GM12864 (cell line): Measurements from ENCODE around the gene DAPK2.
A peak's percentile ranks its signal among the peaks of the same experiment; 100 is the strongest.

Experiments
- DNase-seq: peaks from one replicate; pipeline ENCODE4 v3.0.0-alpha.2; 2011; ENCODE audit warnings: low read depth
- H3K4me3 ChIP-seq: 2 replicates; pipeline ENCODE4 v1.5.1; 2011; ENCODE audit warnings: mild to moderate bottlenecking, low read depth, low read length, control low read depth
- TF ChIP-seq, protein P1 (sequence below): IDR thresholded peaks from 2 replicates; pipeline ENCODE4 v1.5.1; 2011; ENCODE audit warnings: low read depth, mild to moderate bottlenecking, moderate library complexity, low read length, control low read depth, inconsistent platforms; ENCODE audit errors: missing control alignments

The DAPK2 gene

DNA sequence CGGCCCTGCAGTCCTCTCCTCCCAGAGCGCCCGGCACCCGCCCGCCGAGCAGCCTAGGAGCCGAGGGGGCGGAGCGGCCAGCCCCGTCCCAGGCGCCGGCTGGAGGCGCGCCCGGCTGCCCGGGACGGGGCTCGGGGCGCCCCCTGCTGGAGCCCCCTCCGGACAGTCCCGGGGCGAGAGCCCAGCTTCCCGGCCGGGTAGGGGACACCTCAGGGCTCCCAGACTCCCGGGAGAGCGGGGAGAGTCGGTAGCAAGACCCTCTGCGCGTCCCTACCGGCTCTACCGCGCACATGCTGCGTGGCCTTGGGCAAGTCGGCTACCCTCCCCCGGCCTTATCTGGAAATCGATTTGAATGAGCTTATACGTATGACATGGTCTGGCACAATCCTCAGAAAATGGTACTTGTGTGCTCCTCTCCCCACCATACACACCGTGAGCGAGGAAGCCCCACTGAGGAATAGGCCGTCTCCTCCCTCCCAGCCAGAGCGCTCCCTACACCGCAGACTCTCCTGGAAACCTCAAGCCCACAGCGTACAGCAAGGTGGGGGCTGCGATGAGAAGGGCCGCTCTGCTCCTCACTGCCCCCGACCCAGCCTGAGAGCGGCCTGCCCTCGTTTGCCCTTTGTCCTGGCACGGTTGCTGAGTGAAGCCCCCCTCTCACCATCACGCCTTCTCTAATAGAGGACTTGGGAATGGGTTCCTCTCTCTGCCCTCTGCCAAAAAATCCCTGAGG lies at the start of gene DAPK2:
TSS of gene DAPK2 (minus strand) at position 65 of the 733 bp plus-strand sequence. CDS start 6,224 bp downstream, outside the sequence.
- H3K4me3 ChIP-seq = peak within 1 kb of the TSS; percentile 61
- DNase-seq = no peak
- TF ChIP-seq, protein P1, sequence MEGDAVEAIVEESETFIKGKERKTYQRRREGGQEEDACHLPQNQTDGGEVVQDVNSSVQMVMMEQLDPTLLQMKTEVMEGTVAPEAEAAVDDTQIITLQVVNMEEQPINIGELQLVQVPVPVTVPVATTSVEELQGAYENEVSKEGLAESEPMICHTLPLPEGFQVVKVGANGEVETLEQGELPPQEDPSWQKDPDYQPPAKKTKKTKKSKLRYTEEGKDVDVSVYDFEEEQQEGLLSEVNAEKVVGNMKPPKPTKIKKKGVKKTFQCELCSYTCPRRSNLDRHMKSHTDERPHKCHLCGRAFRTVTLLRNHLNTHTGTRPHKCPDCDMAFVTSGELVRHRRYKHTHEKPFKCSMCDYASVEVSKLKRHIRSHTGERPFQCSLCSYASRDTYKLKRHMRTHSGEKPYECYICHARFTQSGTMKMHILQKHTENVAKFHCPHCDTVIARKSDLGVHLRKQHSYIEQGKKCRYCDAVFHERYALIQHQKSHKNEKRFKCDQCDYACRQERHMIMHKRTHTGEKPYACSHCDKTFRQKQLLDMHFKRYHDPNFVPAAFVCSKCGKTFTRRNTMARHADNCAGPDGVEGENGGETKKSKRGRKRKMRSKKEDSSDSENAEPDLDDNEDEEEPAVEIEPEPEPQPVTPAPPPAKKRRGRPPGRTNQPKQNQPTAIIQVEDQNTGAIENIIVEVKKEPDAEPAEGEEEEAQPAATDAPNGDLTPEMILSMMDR = peak; percentile 74

DNA sequence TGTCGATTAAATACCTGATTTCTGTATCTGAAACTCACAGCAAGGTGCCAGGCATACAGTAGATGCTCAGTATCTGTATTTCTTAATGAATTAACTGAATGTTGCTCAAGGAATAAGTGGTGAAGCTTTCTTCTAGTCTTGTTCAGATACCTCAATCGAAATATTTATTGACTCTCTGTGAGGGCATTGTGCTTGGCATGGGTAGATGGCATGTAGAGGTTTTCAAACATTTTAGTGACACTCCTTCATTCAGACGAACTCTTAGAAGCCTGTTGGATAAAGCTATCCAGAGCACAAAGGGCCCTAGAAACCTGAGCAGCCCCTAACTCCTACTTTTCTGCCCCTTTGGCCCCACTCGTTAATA lies 49.1 kb upstream of the DAPK2 start:
- DNase-seq = no peak
- TF ChIP-seq, protein P1 = no peak
- H3K4me3 ChIP-seq = peak overlapping the region; percentile 43

DNA sequence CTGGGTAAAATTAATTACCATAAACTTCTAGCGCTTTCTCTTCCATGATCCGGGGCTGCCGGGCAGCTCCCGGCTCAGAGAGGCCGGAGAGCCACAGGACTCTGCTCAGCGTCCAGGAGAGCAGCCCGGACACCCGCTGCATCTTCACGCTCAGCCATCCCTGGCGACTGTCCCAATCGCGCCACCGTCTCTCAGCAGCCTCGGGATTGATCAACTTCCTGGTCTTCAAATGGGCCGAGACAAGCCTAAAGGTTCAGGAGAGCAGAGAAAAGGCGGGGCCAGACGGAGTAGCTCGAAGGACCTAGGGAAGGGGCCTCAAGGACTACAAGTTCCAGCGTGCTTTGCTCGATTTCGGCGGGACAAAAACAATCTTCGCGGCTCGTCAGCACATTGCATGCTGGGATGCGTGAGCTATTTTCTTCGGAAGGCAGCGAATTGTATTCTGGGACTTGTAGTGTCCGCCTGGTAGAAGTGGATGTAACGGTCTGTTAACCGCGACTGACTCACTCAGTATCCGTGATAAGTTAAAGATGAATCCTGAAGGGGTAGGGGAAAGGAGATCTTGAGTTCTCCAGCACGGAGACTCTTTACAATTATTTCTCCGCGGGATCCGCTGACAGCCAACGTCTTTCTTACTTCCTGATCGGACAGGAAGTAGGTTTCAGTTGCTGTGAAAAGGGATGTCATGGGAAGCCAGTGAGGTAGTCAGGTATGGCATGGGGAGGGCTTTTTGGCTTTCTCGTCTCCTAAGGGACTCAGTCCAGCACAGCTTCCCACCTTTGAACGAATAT lies 47.5 kb upstream of the DAPK2 start, which contains the start of gene CIAO2A:
TSS of gene CIAO2A (minus strand) at position 212 of the 791 bp plus-strand sequence. CDS start at position 142, 70 bp downstream.
- TF ChIP-seq, protein P1 = no peak
- peak; percentile 99 for DNase-seq
- peak within 1 kb of the TSS; percentile 71 for H3K4me3 ChIP-seq

DNA sequence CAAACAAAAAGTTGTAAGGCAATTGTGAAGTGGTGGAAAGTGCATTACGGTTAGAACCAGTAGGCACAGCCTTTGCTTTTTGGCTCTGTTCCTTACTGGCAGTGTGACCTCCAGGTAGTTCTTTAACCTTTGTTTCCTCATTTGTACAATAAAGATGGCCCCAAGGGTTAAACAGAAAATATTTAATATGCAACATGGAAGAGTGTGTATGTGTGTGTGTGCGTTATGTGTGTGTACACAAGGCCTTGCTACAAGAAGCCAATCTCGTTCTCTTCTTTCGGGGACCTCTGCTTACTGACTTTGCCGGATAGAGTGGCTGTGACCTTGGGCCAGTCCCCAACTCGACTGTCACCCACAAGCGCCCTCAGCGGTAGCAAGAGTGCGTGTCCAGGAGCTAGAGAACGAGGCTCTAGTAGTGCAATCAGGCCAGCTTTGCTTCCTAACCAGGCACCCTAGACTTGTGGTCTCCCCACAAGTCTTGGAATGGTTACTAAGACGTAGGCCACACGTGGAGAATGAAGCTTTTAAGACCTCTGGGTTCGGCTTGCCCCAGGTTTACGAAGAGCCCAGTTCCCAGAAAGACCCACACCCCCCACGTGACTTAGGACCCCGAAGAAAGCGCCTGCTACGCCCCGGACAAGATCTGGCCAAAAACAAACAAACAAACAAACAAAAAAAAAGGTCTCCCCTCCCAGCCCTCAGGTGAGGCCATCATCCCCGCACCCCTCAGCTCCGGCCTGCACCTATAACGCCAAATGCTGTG lies 46.8 kb upstream of the DAPK2 start:
- TF ChIP-seq, protein P1 = peak; percentile 45
- peak overlapping the region; percentile 71 for H3K4me3 ChIP-seq
- no peak for DNase-seq

DNA sequence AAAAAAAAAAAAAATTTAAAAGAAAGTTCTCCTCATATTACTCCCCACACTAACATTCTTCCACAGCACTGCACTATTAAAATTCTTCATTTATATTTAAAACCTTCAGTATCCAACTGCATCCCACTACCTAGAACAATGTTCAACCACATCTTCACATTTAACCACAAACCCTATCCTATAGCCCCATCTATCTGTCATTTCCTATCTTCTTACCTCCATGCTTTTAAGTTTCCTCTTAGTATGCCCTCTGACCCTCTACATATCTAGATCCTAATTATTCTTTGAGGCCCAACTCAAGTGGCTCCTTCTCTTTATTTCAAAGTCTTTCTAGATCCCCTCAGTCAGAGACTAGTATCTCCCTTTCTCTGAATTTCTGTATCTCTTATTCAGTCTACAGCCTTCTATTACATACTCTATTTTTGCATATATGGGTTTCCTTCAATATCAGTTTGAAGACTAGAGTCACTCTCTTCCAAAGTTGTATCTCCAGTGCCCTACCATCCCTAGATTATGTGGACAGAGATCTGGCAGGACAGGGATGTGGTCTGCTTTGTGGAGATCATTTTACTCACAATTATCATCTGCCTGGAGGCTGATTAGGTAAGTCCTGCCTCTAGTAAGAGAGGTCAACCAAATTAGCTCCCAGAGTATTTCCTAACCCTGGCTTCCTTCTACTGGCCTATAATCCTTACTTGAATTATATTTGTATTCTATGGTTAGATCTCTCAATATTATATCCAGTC lies 46.0 kb upstream of the DAPK2 start:
- H3K4me3 ChIP-seq = peak overlapping the region; percentile 71
- DNase-seq = no peak
- TF ChIP-seq, protein P1 = no peak

DNA sequence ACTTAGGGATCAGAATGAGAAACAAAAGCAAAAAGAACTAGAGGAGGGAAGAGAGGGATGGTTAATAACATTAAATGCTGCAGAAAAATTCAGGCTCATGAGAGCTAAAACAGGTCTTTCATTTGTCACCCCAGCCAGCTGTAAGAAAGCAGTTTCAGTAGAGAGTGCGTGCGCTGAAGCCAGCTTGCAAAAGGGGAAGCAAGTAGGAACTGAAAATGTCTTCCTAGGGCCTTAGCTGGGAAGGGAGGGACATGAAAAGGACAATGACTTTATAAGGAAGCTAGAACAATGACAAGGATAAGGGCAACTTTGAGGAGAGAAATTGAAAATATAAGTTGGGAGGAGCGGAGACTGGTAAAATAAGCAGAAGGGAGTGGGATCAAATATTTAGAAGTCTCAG lies 44.2 kb upstream of the DAPK2 start:
- TF ChIP-seq, protein P1 = no peak
- H3K4me3 ChIP-seq = no peak overlapping the region; the same call in 1 of the 2 replicates
- DNase-seq = no peak
